ENCODE results near the gene M1AP. TPM values are rescaled to one million over a fixed set of nuclear protein-coding genes. Genes with fewer than 3 reads are reported as not detected.

M1AP gene
- polyA plus RNA-seq, 1 donor from 2014 or later = not detected

DNA sequence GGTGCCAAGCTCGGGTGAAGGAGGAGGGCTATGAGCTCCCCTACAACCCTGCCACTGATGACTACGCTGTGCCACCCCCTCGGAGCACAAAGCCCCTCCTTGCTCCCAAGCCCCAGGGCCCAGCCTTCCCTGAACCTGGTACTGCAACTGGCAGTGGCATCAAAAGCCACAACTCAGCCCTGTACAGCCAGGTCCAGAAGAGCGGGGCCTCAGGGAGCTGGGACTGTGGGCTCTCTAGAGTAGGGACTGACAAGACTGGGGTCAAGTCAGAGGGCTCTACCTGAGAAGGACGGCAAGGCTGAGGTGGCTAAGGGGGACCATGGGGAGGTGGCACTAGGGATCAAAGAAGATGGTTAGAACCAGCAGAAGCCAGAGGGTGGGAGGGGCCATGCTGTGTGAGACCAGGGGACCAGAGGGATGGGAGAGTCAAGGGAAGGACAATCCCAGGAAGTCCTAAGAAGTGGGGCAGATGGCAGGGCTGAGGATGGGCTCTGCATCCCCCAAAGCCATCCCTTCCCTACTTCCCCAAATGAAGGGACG, 91.2 kb downstream of the M1AP start:
- H3K36me3 Mint-ChIP-seq = peaks cover 2% of the 10 kb centered on the region
- H3K4me3 Mint-ChIP-seq = peak overlapping the region in 2 of 4 donors; percentile 58 to 94
- peaks cover 5% of the 10 kb centered on the region for H3K27me3 Mint-ChIP-seq

DNA sequence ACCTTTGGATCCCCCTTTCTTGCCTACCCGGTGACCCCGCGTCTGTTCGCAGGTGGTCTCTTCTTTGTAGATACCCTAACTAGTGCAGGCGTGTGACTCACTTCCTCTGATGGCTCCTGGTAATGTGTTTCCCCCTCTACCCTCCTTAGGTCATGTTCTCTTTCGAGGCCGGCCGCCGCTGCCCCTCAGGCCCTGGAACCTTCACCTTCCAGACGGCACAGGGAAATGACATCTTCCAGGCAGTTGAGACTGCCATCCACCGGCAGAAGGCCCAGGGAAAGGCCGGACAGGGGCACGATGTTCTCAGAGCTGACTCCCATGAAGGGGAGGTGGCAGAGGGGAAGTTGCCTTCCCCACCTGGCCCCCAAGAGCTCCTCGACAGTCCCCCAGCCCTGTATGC, 92.0 kb downstream of the M1AP start:
- Mint-ChIP-seq H3K4me1 (peaks cover 14 to 16% (median 14%) of the 10 kb centered on the region in 3 donors), H3K27ac (peak overlapping the region in 2 of 3 donors; percentile 73 to 87), H3K4me3 (peak overlapping the region; percentile 93 to 96 (median 95)), H3K9me3 (no peaks in the 10 kb centered on the region), H3K27me3 (peaks cover 5% of the 10 kb centered on the region), H3K36me3 (peaks cover under 1% of the 10 kb centered on the region)

More for the DNA sequence above, 91.2 kb downstream of the M1AP start:
- Mint-ChIP-seq H3K9me3 (no peaks in the 10 kb centered on the region), H3K27ac (peak overlapping the region in 1 of 3 donors; percentile 73), H3K4me1 (peaks cover 14% of the 10 kb centered on the region in 3 donors)

DNA sequence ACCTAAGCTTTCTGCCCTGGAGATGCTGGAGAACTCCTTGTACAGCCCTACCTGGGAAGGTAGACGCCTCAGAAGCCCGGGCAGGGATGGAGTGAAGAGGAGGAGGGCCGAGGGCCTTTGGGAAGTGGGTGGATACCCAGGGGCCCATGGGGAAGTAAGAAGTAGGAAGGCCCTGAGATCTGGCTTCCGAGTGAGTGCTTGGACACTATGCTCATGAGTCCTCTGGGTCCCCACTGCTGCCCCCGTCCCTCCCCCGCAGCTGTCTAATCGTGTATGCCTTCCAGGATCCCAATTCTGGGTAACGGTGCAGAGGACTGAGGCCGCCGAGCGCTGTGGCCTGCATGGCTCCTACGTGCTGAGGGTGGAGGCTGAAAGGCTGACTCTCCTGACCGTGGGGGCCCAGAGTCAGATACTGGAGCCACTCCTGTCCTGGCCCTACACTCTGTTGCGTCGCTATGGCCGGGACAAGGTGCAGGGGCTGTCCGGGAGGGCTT, 92.5 kb downstream of the M1AP start:
- Mint-ChIP-seq H3K27ac (peak overlapping the region; percentile 87 to 94 (median 92)), H3K4me1 (peaks cover 14 to 16% (median 14%) of the 10 kb centered on the region in 3 donors), H3K27me3 (peaks cover 5% of the 10 kb centered on the region), H3K4me3 (peak overlapping the region; percentile 93 to 96 (median 95)), H3K36me3 (no peaks in the 10 kb centered on the region), H3K9me3 (no peaks in the 10 kb centered on the region)

DNA sequence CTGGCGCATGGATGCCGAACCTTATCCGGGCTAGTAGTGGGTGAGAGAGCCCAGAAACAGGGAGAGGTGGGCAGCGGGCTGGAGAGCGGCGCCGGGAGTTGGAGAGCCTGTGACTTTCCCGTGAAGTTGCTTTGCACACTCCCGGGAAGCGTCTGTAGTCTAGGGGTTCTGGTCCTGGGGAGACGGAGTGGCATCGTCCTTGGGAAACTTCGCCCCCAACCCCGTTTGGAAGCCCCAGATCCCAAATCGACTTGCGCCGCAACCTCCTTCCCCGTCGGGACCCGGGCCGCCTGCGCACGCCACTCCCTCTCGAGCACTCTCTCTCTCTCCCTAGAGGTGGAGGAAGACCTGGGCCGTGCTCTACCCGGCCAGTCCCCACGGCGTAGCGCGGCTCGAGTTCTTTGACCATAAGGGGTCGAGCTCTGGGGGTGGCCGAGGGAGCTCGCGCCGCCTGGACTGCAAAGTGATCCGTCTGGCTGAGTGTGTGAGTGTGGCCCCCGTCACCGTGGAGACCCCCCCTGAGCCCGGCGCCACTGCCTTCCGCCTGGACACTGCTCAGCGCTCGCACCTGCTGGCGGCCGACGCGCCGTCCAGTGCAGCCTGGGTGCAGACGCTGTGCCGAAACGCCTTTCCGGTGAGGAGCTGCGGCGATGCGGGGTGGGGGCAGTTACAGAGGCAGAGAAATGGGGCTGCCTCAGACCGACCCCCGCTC, 93.2 kb downstream of the M1AP start:
- Mint-ChIP-seq H3K4me3 (peak overlapping the region; percentile 93 to 96 (median 95)), H3K4me1 (peaks cover 14 to 16% (median 14%) of the 10 kb centered on the region in 3 donors), H3K36me3 (no peaks in the 10 kb centered on the region), H3K27me3 (peaks cover 4% of the 10 kb centered on the region), H3K27ac (peak overlapping the region; percentile 92 to 97 (median 94)), H3K9me3 (no peaks in the 10 kb centered on the region)

DNA sequence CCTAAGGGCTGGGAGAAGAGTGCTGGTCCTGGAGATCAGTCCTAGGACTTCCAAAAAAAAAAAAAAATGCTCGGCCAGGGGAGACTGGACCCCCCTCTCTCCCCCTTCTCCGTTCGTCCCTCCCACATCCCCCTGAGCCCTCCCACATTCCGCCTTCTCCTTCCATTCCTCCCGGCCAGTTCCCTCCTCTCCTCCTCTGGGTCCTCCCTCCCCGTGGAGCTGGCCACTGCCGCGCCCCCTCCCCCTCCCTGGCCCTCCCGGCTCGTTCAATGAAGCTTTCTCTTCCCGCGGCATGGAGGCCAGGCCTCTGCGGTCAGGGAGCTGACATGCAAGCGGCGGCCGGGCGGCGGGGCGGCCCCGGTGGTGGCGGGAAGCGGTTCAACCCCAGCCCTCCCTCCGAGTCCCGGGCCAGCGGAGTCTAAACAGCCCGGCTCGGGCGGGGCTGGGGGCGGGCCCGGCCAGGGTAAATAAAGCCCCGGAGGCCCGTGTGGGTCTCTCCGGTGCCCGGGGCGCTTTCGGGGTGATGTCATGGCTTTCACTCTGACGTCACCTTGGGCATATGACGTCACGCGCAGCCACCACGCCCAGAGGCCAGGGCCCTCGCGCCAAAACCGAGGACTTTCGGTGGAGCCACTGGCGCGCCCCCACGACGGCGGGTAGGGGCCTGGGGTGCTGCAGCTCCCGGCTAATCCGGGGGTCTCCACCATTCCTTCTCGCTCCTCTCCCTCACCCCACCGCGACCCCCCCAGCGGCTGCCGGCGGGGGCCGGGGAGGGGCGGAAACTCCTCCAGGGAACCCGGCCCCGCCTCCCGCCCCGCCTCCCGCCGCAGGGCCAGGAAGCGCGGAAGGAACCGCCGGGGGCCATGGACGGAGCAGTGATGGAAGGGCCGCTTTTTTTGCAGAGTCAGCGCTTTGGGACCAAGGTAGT, 94.0 kb downstream of the M1AP start, which contains the start of the genes DOK1 and LOXL3:
Gene DOK1, plus strand, starts transcription at position 829 of the 928 bp plus-strand sequence. Its CDS starts 35 bp downstream, at position 864.
Gene LOXL3, minus strand, starts transcription at position 51 of the 928 bp plus-strand sequence. CDS start 1,308 bp downstream, outside the sequence.
- no peaks in the 10 kb centered on the region for H3K9me3 Mint-ChIP-seq
- no peaks in the 10 kb centered on the region for H3K36me3 Mint-ChIP-seq
- H3K27ac Mint-ChIP-seq = peak within 1 kb of the TSS; percentile 92 to 97 (median 94)
- peaks cover 9% of the 10 kb centered on the region for H3K27me3 Mint-ChIP-seq
- H3K4me3 Mint-ChIP-seq = peak within 1 kb of the TSS; percentile 93 to 96 (median 95)
- H3K4me1 Mint-ChIP-seq = peaks cover 14 to 20% (median 14%) of the 10 kb centered on the region in 3 donors

DNA sequence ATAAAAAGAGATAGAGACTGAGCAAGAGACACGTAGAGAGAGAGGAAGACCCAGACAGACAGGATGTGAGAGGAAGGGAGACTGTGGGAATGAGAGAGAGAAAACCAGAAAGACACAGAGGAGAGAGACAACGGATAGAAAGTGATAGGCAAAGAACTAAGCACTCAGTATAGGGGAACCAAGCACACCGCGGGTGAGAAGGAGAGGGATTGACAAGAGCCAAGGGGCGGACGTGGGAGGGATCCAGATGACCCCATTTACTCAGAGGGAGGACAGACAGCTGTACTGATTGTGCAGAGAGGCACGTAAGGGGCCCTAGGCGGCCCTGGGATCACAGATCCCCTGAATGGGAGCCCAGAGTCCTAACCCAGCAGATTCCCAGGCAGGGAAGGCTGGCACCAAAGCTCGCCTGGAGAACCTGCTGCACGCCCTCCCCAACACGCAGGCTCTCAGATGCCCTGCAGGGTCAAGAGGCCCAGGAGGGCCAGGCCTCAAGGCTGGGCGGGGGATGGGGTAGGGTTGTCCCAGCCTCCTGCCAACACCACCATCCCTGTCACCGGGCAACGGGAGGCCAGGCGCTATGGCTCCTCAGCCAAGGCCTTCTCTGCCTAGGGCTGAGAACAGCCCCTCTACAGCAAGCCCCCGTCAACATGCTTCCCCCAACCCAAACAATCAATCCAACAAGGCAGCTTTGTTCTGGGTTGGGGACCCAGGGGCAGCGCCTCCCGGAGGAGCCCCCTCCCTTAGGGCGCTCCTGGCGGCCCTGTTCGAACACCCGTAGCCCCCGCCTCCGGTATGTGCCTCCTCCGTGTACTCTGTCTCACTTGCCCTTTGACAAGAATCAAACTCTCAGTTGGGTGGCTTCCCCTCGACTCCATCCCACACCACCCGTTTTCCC, 95.0 kb downstream of the M1AP start:
- peaks cover 17 to 24% (median 18%) of the 10 kb centered on the region in 3 donors for H3K4me1 Mint-ChIP-seq
- no peaks in the 10 kb centered on the region for H3K36me3 Mint-ChIP-seq
- peak overlapping the region; percentile 64 to 96 (median 87) for H3K4me3 Mint-ChIP-seq
- peak overlapping the region; percentile 70 to 97 (median 80) for H3K27ac Mint-ChIP-seq
- peaks cover 14% of the 10 kb centered on the region for H3K27me3 Mint-ChIP-seq
- no peaks in the 10 kb centered on the region for H3K9me3 Mint-ChIP-seq

DNA sequence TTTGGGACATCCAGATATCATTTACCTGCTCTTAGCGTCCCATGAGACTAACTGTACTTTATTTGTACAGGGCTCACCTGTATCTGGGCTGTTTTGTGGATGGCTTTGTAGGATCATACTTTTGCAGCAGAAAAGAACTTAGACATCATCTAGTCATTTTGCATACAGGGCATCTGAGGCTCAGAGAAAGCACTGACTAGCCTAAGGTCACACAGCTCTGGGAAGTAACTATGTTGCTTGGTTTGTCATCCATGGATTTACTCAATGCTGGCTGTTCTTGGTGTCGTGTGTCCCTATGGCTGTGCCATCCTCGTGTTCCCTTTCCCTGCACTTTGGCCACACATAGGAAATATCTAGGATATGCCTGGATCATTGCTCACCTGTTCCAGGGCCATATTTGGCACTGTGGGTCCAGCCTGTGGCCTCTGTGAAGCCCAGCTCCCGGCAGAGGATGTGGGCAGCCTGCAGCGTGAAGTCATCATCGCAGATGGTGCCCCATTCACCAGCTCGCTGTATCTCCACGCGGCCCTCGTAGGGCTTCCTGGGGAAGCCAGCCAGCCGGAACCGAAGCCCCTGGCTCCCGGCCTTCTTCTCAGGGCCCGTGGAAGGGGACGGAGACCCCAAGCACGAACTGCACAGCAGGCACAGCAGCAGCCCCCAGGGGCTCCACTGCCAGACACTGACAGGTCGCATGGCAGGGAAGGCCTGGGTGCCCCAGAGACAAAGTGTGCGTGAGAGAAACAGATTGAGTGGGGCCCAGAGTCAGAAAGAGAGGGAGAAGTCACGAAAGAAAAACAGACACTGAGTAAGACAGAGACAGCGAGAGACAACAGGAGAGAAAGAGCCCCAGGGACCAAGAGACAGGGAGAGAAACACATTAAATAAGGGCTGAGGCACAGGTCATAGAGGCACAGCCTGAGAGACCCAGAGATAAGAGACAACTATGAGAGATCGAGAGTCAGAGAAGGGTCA, 95.9 kb downstream of the M1AP start:
- Mint-ChIP-seq H3K27me3 (peaks cover 17% of the 10 kb centered on the region), H3K36me3 (no peaks in the 10 kb centered on the region), H3K27ac (peak overlapping the region; percentile 70 to 97 (median 80)), H3K9me3 (no peaks in the 10 kb centered on the region), H3K4me3 (peak overlapping the region; percentile 35 to 78 (median 53)), H3K4me1 (peaks cover 18 to 24% (median 21%) of the 10 kb centered on the region in 3 donors)

DNA sequence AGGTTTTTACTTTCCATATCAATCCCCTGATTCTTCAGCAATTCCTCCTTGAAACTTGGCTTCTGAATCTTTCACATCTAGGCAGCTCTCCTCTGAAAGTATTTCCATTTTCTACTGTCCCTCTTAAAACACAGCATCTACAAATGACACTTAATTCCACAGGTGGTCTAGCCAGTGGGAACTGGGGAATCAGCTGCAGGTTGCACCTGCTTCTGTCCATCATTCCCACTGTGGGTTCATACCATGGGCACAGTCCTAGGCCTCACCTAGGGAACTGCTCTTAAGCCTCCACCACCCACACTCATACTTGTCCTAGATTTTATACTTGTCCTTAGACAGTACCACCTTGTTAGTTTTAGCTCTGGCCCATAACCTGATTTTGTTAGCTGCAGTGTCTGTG, 96.6 kb downstream of the M1AP start:
- peaks cover 19% of the 10 kb centered on the region for H3K27me3 Mint-ChIP-seq
- peaks cover 16 to 24% (median 21%) of the 10 kb centered on the region in 3 donors for H3K4me1 Mint-ChIP-seq
- peak overlapping the region in 3 of 4 donors; percentile 7 to 63 (median 57) for H3K4me3 Mint-ChIP-seq
- no peaks in the 10 kb centered on the region for H3K9me3 Mint-ChIP-seq
- peak overlapping the region in 1 of 3 donors; percentile 22 for H3K27ac Mint-ChIP-seq
- H3K36me3 Mint-ChIP-seq = no peaks in the 10 kb centered on the region

DNA sequence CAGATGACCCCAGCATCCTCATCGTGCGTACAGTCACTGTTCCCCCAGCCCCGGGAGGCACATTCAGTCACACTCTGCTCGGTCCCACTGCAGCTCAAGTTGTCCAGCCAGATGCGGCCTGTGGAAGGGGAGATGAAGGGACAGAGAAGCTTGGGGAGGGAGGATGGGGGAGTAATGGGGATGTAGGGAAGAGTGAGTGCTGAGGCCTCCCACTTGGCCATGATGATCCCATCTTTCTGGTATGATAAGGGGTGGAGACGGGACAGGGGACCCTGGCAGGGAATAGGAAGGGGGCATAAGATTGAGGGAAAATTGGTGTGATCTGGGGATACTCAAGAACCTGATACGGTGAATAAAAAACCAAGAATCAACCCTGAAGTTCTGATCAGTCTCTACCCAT, 97.9 kb downstream of the M1AP start:
- Mint-ChIP-seq H3K27me3 (peaks cover 20% of the 10 kb centered on the region), H3K4me1 (peaks cover 14 to 19% (median 19%) of the 10 kb centered on the region in 3 donors), H3K27ac (peak overlapping the region in 1 of 3 donors; percentile 40), H3K36me3 (no peaks in the 10 kb centered on the region), H3K4me3 (peak overlapping the region in 2 of 4 donors; percentile 6 to 57), H3K9me3 (no peaks in the 10 kb centered on the region)

DNA sequence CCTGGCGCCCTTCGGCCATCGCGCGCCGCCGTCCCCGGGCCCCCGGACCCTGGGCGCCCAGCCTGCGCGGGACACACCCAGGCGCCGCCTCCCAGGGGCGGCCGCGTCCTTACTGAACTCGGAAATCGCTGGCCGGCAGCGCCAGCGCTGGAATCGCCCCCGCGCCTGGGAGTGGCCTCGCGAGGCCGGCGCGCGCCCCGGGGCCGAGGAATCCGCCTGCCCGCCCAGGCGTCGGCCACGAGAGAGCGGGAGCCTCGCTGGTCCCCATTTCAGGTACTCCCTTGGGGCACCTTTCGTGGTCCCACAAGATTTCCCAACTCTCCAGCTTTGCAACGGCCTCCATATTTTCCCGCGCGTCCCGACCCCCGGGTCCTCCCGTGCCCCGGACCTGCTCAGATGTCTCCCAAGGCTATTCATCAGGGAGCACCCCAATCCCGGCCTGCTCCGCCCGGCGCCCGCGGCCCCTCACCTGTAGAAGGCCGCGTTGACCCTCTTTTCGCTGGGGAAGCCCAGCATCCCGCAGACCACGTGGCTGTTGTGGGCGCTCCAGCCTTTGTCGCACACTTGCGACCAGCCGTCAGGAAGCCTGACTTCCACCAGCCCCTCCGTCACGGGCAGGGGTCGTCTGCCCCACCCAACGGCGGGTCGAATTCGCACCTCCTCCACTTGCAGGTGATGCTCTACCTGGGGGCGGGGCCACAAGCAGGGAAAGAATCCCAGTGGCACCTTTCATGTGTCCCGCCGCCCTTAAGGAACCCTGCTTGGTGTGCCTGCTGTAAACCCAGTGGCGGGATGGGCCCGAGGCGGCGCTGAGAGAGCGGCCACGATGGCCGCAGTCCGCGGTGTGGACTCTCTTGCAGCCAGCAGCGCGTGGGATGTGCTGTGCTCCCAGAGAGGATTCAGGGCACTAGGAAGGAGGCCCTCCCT, 99.0 kb downstream of the M1AP start:
- no peaks in the 10 kb centered on the region for H3K9me3 Mint-ChIP-seq
- H3K27ac Mint-ChIP-seq = peak overlapping the region; percentile 37 to 82 (median 40)
- peak overlapping the region; percentile 57 to 87 (median 78) for H3K4me3 Mint-ChIP-seq
- H3K4me1 Mint-ChIP-seq = peaks cover 12 to 18% (median 16%) of the 10 kb centered on the region in 3 donors
- H3K27me3 Mint-ChIP-seq = peaks cover 20% of the 10 kb centered on the region
- H3K36me3 Mint-ChIP-seq = no peaks in the 10 kb centered on the region

DNA sequence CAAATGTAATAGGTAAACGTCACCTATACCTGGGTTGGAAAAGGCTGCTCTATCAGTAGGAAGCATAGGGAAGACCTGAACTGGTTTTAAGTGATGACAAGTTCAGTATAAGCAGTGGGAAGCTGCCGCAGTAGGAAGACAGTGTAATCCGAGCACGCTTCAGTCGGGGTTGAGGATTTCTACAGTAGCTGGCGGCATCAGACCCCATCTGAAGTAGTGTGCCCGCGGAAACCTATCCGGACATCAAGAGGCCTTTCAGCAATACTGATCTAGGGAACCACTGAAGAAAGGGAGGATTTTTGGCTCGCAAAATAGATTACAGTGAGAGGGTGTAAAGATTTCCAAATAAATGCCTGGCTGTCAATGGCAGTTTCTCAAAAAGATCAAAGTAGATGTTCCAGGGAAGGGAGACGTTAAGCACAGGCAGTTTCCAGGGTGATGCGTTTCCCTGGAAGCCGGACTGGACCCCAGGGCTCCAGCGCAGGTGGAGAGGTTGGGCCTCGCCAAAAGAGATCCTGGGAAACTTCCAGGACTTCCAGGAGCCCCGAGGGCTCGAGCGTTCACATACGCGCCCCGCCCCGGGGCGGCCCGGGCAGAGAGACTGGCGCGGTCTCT, 99.7 kb downstream of the M1AP start:
- Mint-ChIP-seq H3K36me3 (no peaks in the 10 kb centered on the region), H3K9me3 (no peaks in the 10 kb centered on the region), H3K27ac (peak overlapping the region in 2 of 3 donors; percentile 13 to 16), H3K27me3 (peaks cover 20% of the 10 kb centered on the region), H3K4me3 (peak overlapping the region; percentile 80 to 92 (median 88)), H3K4me1 (peaks cover 12 to 17% (median 16%) of the 10 kb centered on the region in 3 donors)

All from IgD-negative memory B cell (primary cell).